HUDEP-2 (cell line): Measurements from ENCODE around the gene TNFRSF21.
"Not testable (repeated sequence)": the region's sequence is repeated elsewhere in the genome, so short reads cannot be mapped to it uniquely, and the experiment has no call there.

Source experiments
- DNase-seq, 76 experiments: peaks; one replicate each; lab custom pipeline; 2025; ENCODE audit not compliant: unreplicated experiment in 76 of 76; lab: John Stamatoyannopoulos, UW

The TNFRSF21 gene

GRCh38 chr6:47309291-47310130, at the start of gene TNFRSF21:
Gene TNFRSF21, minus strand, starts transcription at chr6:47309905. Its CDS starts 394 bp downstream, at chr6:47309511.
- DNase-seq = peak; percentile 13 to 93 (median 81)

- DNase-seq = no peak
Measured at GRCh38 chr6:47358440-47359225, 48.9 kb upstream of the TNFRSF21 start.

- DNase-seq = no peak
Measured at GRCh38 chr6:47357827-47358226, 48.1 kb upstream of the TNFRSF21 start.

- no peak for DNase-seq
Measured at GRCh38 chr6:47355496-47355895, 45.8 kb upstream of the TNFRSF21 start.

- peak in 1 of 76 experiments; percentile 2 for DNase-seq
Measured at GRCh38 chr6:47353871-47354270, 44.2 kb upstream of the TNFRSF21 start.

- no peak for DNase-seq
Measured at GRCh38 chr6:47352966-47353365, 43.3 kb upstream of the TNFRSF21 start.

- no peak for DNase-seq
Measured at GRCh38 chr6:47352194-47352920, 42.7 kb upstream of the TNFRSF21 start.

- no peak for DNase-seq
Measured at GRCh38 chr6:47351621-47352020, 41.9 kb upstream of the TNFRSF21 start.

GRCh38 chr6:47349931-47350330, 40.2 kb upstream of the TNFRSF21 start:
- DNase-seq = no peak

- DNase-seq = no peak
Measured at GRCh38 chr6:47348316-47348863, 38.7 kb upstream of the TNFRSF21 start.

GRCh38 chr6:47345761-47346160, 36.1 kb upstream of the TNFRSF21 start:
- DNase-seq = no peak

- DNase-seq = peak in 1 of 76 experiments; percentile 3
Measured at GRCh38 chr6:47344022-47344421, 34.3 kb upstream of the TNFRSF21 start.

GRCh38 chr6:47343600-47343999, 33.9 kb upstream of the TNFRSF21 start:
- DNase-seq = no peak

- DNase-seq = no peak
Measured at GRCh38 chr6:47342824-47343223, 33.1 kb upstream of the TNFRSF21 start.

- no peak for DNase-seq
Measured at GRCh38 chr6:47337519-47337918, 27.8 kb upstream of the TNFRSF21 start.

- no peak for DNase-seq
Measured at GRCh38 chr6:47336334-47336733, 26.6 kb upstream of the TNFRSF21 start.

GRCh38 chr6:47335466-47335865, 25.8 kb upstream of the TNFRSF21 start:
- DNase-seq = no peak

- DNase-seq = no peak
Measured at GRCh38 chr6:47334334-47334733, 24.6 kb upstream of the TNFRSF21 start.

GRCh38 chr6:47328606-47329005, 18.9 kb upstream of the TNFRSF21 start:
- not testable (repeated sequence) for DNase-seq

GRCh38 chr6:47328139-47328538, 18.4 kb upstream of the TNFRSF21 start:
- DNase-seq = not testable (repeated sequence)

- no peak for DNase-seq
Measured at GRCh38 chr6:47323887-47324286, 14.2 kb upstream of the TNFRSF21 start.
